IPS-20b (cell line): Measurements from ENCODE around the gene GABARAP.

ENCODE experiments used
- H3K27ac ChIP-seq: one replicate; pipeline ENCODE4 v1.5.1; 2013; ENCODE audit warnings: low read length
- H3K27me3 ChIP-seq: 2 replicates; pipeline ENCODE4 v1.6.1; 2013; ENCODE audit warnings: mild to moderate bottlenecking, low read length, inconsistent platforms; ENCODE audit not compliant: insufficient read depth
- H3K36me3 ChIP-seq: 2 replicates; pipeline ENCODE4 v1.6.1; 2013; ENCODE audit warnings: low read depth, mild to moderate bottlenecking, inconsistent platforms, low read length, moderate library complexity; ENCODE audit not compliant: insufficient read depth
- H3K4me1 ChIP-seq: 2 replicates; pipeline ENCODE4 v1.6.1; 2013; ENCODE audit warnings: mild to moderate bottlenecking, control low read depth, inconsistent platforms, low read length, moderate library complexity; ENCODE audit not compliant: insufficient read depth
- H3K4me3 ChIP-seq: 2 replicates; pipeline ENCODE4 v1.5.1; 2013; ENCODE audit warnings: mild to moderate bottlenecking, low read length, inconsistent platforms
- H3K9ac ChIP-seq: 2 replicates; pipeline ENCODE4 v1.6.1; 2013; ENCODE audit warnings: low read depth, mild to moderate bottlenecking, inconsistent platforms, low read length, moderate library complexity
- H3K9me3 ChIP-seq: 2 replicates; pipeline ENCODE4 v1.6.1; 2013; ENCODE audit warnings: mild to moderate bottlenecking, low read depth, low read length, inconsistent platforms; ENCODE audit not compliant: insufficient read depth

Gene GABARAP

DNA sequence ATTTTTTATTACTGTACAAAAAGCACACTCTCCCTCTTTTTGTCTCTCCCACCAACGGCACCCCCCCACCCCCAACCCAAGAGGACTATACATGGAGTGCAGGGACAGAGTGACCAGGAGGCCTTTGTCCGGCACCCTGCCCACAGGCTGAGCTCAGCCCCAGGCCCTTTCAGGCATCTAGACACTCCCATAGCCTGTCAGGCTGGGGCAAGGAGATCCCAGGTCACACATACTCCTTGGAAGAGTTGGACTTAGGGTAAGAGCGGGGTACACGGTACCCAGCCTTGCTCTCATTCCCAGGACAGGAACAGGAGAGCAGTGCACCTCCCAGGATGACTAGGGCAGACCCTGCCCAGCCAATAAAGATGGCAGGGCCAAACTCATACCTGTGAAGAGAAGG is 17.9 kb upstream of the GABARAP start:
- Histone ChIP-seq H3K4me3 (peak overlapping the region; percentile 92), H3K9ac (peak overlapping the region; percentile 97; the same call in 1 of the 2 replicates), H3K4me1 (peaks cover 13% of the 10 kb centered on the region; the same call in 1 of the 2 replicates), H3K36me3 (peaks cover 48% of the 10 kb centered on the region), H3K27me3 (peaks cover 44% of the 10 kb centered on the region), H3K9me3 (no peaks in the 10 kb centered on the region), H3K27ac (no peak overlapping the region)

DNA sequence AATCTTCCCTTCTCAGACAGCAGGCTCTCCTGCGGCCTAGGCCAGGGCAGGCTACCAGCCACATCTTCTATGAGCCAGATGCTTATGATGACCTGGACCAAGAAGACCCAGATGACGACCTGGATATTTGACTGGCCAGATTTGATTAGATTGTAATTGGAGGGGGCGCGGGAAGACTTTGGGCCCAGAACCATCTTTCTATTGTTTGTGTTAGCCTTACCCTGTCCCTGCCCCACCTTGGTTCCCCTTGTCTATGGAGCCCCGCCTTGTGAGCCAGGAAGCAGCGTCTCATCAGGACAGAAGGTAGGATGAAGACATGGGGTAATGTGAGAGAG is 17.3 kb upstream of the GABARAP start:
- no peak overlapping the region for H3K9ac ChIP-seq

DNA sequence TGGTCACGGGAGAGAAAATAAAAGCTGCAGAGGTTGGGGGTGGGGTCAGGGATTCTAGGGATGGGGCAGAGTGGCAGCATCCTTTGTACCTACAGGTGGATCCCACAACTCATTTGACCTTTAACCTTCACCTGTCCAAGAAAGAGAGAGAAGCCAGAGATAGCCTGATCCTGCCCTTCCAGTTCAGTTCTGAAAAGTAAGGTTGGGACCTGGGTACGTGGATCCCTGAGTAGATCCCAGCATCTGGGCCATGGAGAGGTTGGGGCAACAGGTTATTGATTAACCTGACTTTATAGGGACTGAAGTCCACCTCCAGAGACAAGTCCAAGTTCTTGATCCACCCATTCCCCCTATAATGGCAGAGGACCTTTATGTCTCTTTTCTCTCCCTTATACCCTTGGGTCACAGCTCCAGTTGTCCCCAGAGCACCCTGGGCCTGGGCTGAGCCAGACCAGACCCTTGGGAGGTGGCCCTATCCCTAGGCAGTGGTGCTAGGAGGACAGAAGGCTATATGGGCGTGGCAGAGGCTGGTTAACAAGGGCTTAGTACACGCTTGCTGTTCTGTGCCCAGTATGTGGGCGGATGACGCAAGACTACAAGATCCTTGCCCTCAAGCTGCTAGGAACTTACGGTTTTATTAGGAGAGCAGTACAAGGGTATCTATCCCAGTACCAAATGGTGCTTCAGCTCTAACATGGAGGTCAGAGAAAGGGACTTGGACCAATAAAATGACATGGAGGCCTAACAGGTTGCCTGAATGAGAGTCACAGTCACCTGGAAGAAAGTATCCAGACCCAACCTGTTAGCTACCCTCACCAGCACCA is 16.7 kb upstream of the GABARAP start:
- no peaks in the 10 kb centered on the region for H3K9me3 ChIP-seq
- H3K4me1 ChIP-seq, result peaks cover 8% of the 10 kb centered on the region; the same call in 1 of the 2 replicates
- no peak overlapping the region for H3K4me3 ChIP-seq
- H3K27me3 ChIP-seq, result peaks cover 36% of the 10 kb centered on the region
- no peak overlapping the region for H3K9ac ChIP-seq
- peaks cover 60% of the 10 kb centered on the region for H3K36me3 ChIP-seq
- no peak overlapping the region for H3K27ac ChIP-seq

More for the DNA sequence above, 17.3 kb upstream of the GABARAP start:
- no peak overlapping the region for H3K4me3 ChIP-seq
- peaks cover 42% of the 10 kb centered on the region for H3K27me3 ChIP-seq
- H3K27ac ChIP-seq, result no peak overlapping the region
- peaks cover 54% of the 10 kb centered on the region for H3K36me3 ChIP-seq
- H3K9me3 ChIP-seq, result no peaks in the 10 kb centered on the region
- peaks cover 13% of the 10 kb centered on the region; the same call in 1 of the 2 replicates for H3K4me1 ChIP-seq

DNA sequence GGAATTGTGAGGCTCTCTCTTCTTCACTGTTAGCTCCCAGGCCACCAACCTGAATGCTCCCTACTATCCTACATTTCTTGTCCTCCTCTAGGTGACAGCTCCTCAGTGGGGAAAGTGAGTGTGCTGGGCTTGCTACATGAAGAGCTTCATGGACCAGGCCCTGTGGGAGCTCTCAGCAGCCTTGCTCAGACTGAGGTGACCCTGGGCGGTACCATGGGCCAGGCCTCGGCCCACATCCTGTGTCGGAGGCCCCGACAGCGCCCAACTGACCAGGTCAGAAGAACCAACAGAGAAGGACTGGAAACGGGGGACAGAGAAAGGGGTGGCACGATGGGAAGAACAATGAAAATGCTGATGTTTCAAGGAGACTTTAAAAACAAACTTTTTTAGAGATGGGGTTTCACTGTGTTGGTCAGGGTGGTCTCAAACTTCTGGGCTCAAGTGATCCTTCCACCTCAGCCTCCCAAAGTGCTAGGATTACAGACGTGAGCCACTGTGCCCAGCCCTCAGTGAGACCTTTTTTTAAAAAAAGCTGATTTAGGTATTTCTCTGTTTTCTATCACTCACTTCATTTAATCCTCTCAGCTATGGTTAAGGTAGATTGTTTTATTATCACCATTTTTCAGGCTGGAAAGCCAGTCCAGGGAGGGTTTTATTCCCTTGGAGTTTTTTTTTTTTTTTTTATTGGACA is 14.7 kb upstream of the GABARAP start:
- peaks cover 16% of the 10 kb centered on the region for H3K27me3 ChIP-seq
- no peak overlapping the region for H3K27ac ChIP-seq
- H3K9me3 ChIP-seq, result no peaks in the 10 kb centered on the region
- no peak overlapping the region for H3K9ac ChIP-seq
- H3K36me3 ChIP-seq, result peaks cover 64% of the 10 kb centered on the region
- H3K4me1 ChIP-seq, result 0 out of 2 replicates have a peak, but pooled peaks cover 7% of the 10 kb centered on the region
- H3K4me3 ChIP-seq, result no peak overlapping the region

DNA sequence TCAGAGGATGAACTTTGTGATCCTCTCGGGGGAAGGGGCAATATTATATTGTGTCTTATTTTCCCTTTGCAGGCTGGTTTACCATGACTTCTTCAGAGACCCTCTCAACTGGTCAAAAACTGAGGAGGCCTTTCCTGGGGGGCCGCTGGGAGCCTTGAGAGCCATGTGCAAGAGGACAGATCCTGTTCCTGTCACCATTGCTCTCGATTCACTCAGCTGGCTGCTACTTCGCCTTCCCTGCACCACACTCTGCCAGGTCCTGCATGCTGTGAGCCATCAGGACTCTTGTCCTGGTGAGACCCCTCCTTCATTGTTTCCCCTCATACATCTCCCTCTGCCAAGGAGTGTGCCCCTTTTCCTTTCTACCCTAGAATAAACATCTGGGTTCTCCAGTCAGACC is 12.3 kb upstream of the GABARAP start:
- no peak overlapping the region for H3K9ac ChIP-seq
- no peak overlapping the region for H3K4me3 ChIP-seq
- H3K27ac ChIP-seq, result no peak overlapping the region
- H3K27me3 ChIP-seq, result no peaks in the 10 kb centered on the region
- H3K36me3 ChIP-seq, result peaks cover 56% of the 10 kb centered on the region
- H3K9me3 ChIP-seq, result no peaks in the 10 kb centered on the region
- peaks cover 7% of the 10 kb centered on the region for H3K4me1 ChIP-seq

DNA sequence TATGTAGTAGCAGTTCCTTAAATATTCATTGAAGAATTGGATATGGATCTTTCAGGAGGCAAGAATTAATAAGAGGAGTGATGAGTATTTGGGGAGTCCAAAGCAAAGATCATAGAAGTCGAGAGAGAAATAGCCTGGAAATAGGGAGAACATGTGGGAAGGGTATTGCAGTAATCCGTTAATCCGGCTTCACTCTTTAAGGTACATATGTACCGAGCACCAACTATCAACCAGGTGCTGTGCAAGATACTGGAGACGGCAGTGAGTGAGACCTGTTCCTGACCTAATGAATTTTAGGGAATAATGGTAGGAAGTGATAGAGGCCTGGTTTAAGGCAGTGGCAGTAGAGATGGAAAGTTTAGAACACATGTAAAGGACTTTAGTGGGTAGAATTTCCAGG is 10.8 kb upstream of the GABARAP start:
- Histone ChIP-seq H3K9ac (peak overlapping the region; percentile 94; the same call in 1 of the 2 replicates), H3K27ac (no peak overlapping the region)

DNA sequence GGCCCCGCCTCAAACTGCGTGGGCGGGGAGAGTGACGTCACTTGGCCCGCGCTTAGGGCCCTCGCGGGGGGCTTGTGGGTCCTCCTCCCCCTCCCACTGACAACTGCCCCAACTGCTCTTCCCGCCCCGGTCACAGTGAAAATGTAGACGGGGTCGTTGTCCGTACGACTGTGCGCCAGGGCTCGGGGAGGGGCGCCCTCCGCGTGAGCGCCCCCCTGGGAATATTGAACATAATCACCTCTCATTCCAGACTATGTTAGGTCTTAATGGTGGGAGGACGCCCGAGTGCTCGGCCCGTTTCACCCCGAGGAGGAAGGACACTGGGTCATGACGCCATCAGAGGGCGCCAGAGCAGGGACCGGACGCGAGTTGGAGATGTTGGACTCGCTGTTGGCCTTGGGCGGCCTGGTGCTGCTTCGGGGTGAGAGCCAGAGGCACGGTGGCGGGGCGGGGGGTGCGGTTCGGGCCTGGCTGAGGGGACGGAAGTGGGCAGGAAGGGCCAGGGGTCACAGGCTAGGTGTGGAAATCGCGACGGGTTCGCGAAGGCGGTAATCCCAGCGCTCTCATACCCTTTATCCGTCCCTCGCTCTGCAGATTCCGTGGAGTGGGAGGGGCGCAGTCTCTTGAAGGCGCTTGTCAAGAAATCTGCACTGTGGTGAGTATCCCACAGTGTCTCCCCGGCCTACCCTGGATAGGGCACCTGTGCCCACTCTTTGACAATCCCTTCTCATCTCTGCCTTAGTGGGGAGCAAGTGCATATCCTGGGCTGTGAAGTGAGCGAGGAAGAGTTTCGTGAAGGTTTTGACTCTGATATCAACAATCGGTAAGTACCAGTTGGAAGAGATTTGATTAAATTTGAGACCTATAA is 10.2 kb upstream of the GABARAP start, which contains the start of gene ELP5:
Gene ELP5, plus strand, starts transcription at position 40 of the 868 bp plus-strand sequence. Its CDS starts 336 bp downstream, at position 376.
- Histone ChIP-seq H3K9me3 (no peaks in the 10 kb centered on the region), H3K4me1 (peaks cover 7% of the 10 kb centered on the region), H3K36me3 (peaks cover 37% of the 10 kb centered on the region), H3K27me3 (no peaks in the 10 kb centered on the region), H3K27ac (peak within 1 kb of the TSS; percentile 100), H3K9ac (peak within 1 kb of the TSS; percentile 94), H3K4me3 (peak within 1 kb of the TSS; percentile 92)

More for the DNA sequence above, 10.8 kb upstream of the GABARAP start:
- H3K4me3 ChIP-seq, result peak overlapping the region; percentile 92
- peaks cover 41% of the 10 kb centered on the region for H3K36me3 ChIP-seq
- H3K4me1 ChIP-seq, result peaks cover 7% of the 10 kb centered on the region
- no peaks in the 10 kb centered on the region for H3K27me3 ChIP-seq
- no peaks in the 10 kb centered on the region for H3K9me3 ChIP-seq

DNA sequence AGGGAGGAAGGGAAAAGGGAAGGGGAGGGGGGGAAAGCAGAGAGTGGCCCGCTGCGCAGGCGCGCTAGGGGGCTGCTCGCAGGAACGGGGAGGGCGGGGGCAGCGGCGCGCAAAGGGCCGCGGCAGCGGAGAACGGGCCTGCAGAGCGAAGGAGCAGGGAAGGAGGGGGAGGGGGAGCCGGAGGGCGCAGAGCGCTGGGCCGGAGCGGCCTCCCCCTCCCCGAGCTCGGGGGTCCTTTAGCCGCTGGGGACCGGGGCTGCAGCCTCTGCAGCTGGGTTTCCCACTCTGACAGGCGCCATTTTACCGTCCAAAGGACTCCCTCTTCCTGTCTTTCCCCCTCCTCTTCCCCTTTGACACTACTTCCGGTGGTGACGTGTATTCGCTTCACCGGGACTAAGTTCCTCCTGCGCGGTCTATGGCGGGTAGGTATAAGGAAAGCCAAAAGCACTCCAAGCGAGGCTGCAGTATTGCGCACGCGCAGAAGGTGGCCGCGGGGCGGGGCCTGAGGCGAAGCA is 9.5 kb upstream of the GABARAP start, which contains the start of gene CTDNEP1:
Gene CTDNEP1, minus strand, starts transcription at position 74 of the 515 bp plus-strand sequence. CDS start 438 bp downstream, outside the sequence.
- Histone ChIP-seq H3K9me3 (no peaks in the 10 kb centered on the region), H3K4me3 (peak within 1 kb of the TSS; percentile 92), H3K9ac (peak within 1 kb of the TSS; percentile 94), H3K4me1 (peaks cover 7% of the 10 kb centered on the region), H3K27ac (peak within 1 kb of the TSS; percentile 100), H3K27me3 (no peaks in the 10 kb centered on the region), H3K36me3 (peaks cover 37% of the 10 kb centered on the region)

DNA sequence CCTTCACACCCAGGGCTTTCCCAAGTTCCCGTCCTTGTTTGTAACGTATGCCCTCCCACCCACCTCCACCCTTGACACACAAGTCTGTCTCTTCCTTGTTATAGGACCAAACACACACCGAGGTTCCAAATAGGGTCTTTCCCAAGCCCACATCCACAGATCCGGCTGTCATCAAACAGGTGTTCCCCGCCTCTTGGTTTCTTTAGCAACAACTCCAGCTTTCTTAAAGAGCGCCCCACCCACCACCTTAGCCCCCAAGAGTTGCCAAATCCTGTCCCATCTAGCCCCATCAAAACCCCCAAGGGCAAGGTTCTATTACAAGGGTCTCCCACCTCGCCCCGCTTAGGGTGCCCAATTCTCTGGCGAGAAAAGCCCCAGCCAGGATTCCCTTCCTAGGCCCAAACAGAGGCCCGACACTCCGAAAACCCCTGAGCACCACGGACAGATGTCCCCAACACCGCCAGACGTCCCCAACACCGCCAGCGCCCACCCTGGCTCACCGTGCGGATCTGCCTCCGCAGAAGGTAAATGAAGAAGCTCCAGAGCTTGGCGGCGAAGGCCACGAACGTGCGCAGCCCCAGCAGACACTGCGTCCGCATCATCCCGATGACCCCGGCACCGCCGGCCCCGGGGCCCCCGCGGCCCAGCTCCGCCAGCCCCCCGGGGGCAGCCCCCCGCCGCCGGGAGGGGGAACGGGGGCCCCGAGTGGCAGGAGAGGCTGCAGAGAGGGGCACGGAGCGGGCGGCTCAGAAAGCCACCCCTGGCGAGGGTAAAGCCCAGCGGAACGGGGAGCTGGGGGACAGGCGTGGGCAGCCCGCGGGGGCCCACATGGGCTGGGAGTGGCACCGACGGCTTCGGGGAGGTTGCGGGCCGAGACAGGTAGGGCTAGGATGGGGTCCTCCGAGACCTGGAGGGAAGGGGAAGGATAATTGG is 8.7 kb upstream of the GABARAP start:
- Histone ChIP-seq H3K4me1 (peaks cover 7% of the 10 kb centered on the region), H3K27ac (peak overlapping the region; percentile 48), H3K9ac (peak overlapping the region; percentile 94), H3K9me3 (no peaks in the 10 kb centered on the region), H3K27me3 (no peaks in the 10 kb centered on the region), H3K4me3 (peak overlapping the region; percentile 92), H3K36me3 (peaks cover 37% of the 10 kb centered on the region)

DNA sequence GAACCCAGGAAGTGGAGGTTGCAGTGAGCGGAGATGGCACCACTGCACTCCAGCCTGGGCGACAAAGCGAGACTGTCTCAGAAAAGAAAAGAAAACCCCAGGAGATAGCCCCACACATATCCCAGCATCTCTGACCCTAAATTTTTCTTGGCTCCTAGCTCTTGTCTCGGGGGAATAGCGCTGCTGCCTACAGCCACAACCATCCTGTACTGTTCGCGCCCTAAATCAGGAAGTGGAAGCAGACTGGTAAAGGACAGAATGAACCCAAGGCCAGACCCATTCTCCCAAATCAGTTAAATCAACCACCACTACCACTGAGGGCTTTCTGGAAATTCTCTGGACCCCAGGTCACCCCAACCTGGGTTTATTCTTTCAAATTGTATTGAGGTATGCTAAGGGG is 7.6 kb upstream of the GABARAP start:
- Histone ChIP-seq H3K4me3 (peak overlapping the region; percentile 92; the same call in 1 of the 2 replicates), H3K9ac (peak overlapping the region; percentile 94; the same call in 1 of the 2 replicates), H3K27ac (no peak overlapping the region), H3K9me3 (no peaks in the 10 kb centered on the region), H3K27me3 (no peaks in the 10 kb centered on the region), H3K4me1 (peaks cover 7% of the 10 kb centered on the region), H3K36me3 (peaks cover 34% of the 10 kb centered on the region)
